Mucosa of descending colon (tissue), 3 donors: ENCODE data around the gene DLGAP1. TPM values are rescaled to one million over a fixed set of nuclear protein-coding genes. Genes with fewer than 3 reads are reported as not detected.

Source experiments
- ATAC-seq: fragments of 200-7000 bp; cut with Tn5 transposase; one replicate; pipeline ENCODE4 v1.9.1; 2020; ENCODE audit warnings: mild to moderate bottlenecking, moderate library complexity
- DNase-seq, 3 donors: peaks; one replicate each; pipeline ENCODE4 v3.0.0-alpha.2; 2020
- H3K36me3 ChIP-seq: fragments of 200-600 bp; one replicate; pipeline ENCODE4 v1.8.0; 2021; ENCODE audit warnings: low read depth, mild to moderate bottlenecking
- H3K4me1 ChIP-seq: fragments of 200-600 bp; one replicate; pipeline ENCODE4 v1.8.0; 2021; ENCODE audit warnings: low read depth, mild to moderate bottlenecking
- H3K4me3 ChIP-seq: fragments of 200-600 bp; one replicate; pipeline ENCODE4 v1.8.0; 2021; ENCODE audit warnings: mild to moderate bottlenecking
- H3K9me3 ChIP-seq: fragments of 200-600 bp; one replicate; pipeline ENCODE4 v1.8.0; 2021; ENCODE audit warnings: mild to moderate bottlenecking
- CTCF ChIP-seq: fragments of 200-600 bp; IDR thresholded peaks from one replicate; pipeline ENCODE4 v1.8.0; 2022; ENCODE audit warnings: antibody characterized with exemption, mild to moderate bottlenecking
- intact Hi-C, 2 donors: fragments of 100-400 bp; cut with DNase I in 1 of 2; cut with micrococcal nuclease in 1 of 2; formaldehyde crosslinking; loops; one replicate each; pipeline versions ENCODE4 v1.11.0 to v1.11.1; 2022; cut with DNase I, micrococcal nuclease
- total RNA-seq, 3 donors: library from RNA; stranded (reverse); fragmentation: NEBNext Ultra II Directional in 2 of 3; extraction: Animal tissue kit (Norgen Biotek cat#: 25700) in 2 of 3; gene quantifications; one replicate each; pipeline versions ENCODE4 v1.2.1 to v1.2.4, GENCODE V29; 2021 to 2023
- donor health status: DM: no; HTN: no; CAD: no; lungs with moderate emphysema.
- donor health status: DM: no; HTN: no; CAD: no.
- donor health status: DM: no; HTN: yes; CAD: no.

The DLGAP1 gene
- total RNA-seq, 3 donors from 2014 or later: 0.46 to 6.8 (median 4.1) TPM

GRCh38 chr18:3525870-3526420 is 929.2 kb downstream of the DLGAP1 start:
- H3K4me3 ChIP-seq: no peak overlapping the region
- H3K36me3 ChIP-seq: no peaks in the 10 kb centered on the region
- H3K4me1 ChIP-seq: no peaks in the 10 kb centered on the region
- DNase-seq (peak in 1 of 3 donors; percentile 32), ATAC-seq (peak; percentile 52)
- no peak for TF ChIP-seq CTCF
- intact Hi-C loops: no loop called here
- no peaks in the 10 kb centered on the region for H3K9me3 ChIP-seq

- intact Hi-C loops: no loop called here
- no peaks in the 10 kb centered on the region for H3K4me1 ChIP-seq
- H3K4me3 ChIP-seq: no peak overlapping the region
- ATAC-seq (no peak), DNase-seq (no peak)
- TF ChIP-seq CTCF: no peak
- H3K9me3 ChIP-seq: no peaks in the 10 kb centered on the region
- H3K36me3 ChIP-seq: no peaks in the 10 kb centered on the region
Measured at GRCh38 chr18:3524706-3525105, 930.4 kb downstream of the DLGAP1 start.

- Histone ChIP-seq H3K9me3 (no peaks in the 10 kb centered on the region), H3K4me3 (no peak overlapping the region), H3K4me1 (no peaks in the 10 kb centered on the region), H3K36me3 (no peaks in the 10 kb centered on the region)
- DNase-seq: no peak
- TF ChIP-seq CTCF: no peak
- no peak for ATAC-seq
- intact Hi-C loops: no loop called here
Measured at GRCh38 chr18:3520230-3521085, 934.6 kb downstream of the DLGAP1 start.

- Histone ChIP-seq H3K4me3 (no peak overlapping the region), H3K36me3 (no peaks in the 10 kb centered on the region), H3K4me1 (no peaks in the 10 kb centered on the region), H3K9me3 (no peaks in the 10 kb centered on the region)
- no peak for ATAC-seq
- no peak for TF ChIP-seq CTCF
- no peak for DNase-seq
- intact Hi-C loops: no loop called here
Measured at GRCh38 chr18:3514312-3515216, 940.5 kb downstream of the DLGAP1 start.

GRCh38 chr18:3513481-3513880 is 941.6 kb downstream of the DLGAP1 start:
- ATAC-seq: no peak
- no peaks in the 10 kb centered on the region for H3K9me3 ChIP-seq
- no peaks in the 10 kb centered on the region for H3K36me3 ChIP-seq
- no peak overlapping the region for H3K4me3 ChIP-seq
- intact Hi-C loops: no loop called here
- no peak for DNase-seq
- H3K4me1 ChIP-seq: no peaks in the 10 kb centered on the region
- no peak for TF ChIP-seq CTCF
